Esophagus (tissue), 2 donors: ENCODE measurements around the gene CCIN. TPM values are rescaled to one million over a fixed set of nuclear protein-coding genes. Genes with fewer than 3 reads are reported as not detected.
"Not testable (repeated sequence)": the region's sequence is repeated elsewhere in the genome, so short reads cannot be mapped to it uniquely, and the experiment has no call there.

ENCODE experiments used
- H3K27ac ChIP-seq, 2 donors: one replicate each; pipeline ENCODE4 v1.5.1; 2013; ENCODE audit warnings: low read depth in 2 of 2, mild to moderate bottlenecking in 2 of 2, inconsistent platforms in 1 of 2, low read length in 1 of 2, moderate library complexity in 1 of 2
- H3K27me3 ChIP-seq, 2 donors: one replicate each; pipeline ENCODE4 v1.6.1; 2013; ENCODE audit warnings: low read length in 2 of 2, control low read depth in 1 of 2, mild to moderate bottlenecking in 1 of 2; ENCODE audit not compliant: insufficient read depth in 2 of 2, control insufficient read depth in 1 of 2
- H3K36me3 ChIP-seq, 2 donors: one replicate each; pipeline ENCODE4 v1.6.1; 2013; ENCODE audit warnings: low read length in 1 of 2; ENCODE audit not compliant: control insufficient read depth in 2 of 2, insufficient read depth in 2 of 2
- H3K4me1 ChIP-seq, 2 donors: one replicate each; pipeline ENCODE4 v1.6.1; 2013; ENCODE audit warnings: low read length in 1 of 2; ENCODE audit not compliant: control insufficient read depth in 2 of 2, insufficient read depth in 2 of 2
- H3K4me3 ChIP-seq, 2 donors: one replicate each; pipeline ENCODE4 v1.5.1; 2013; ENCODE audit warnings: low read length in 2 of 2, mild to moderate bottlenecking in 2 of 2, low read depth in 1 of 2, moderate library complexity in 1 of 2
- H3K9me3 ChIP-seq, 2 donors: one replicate each; pipeline ENCODE4 v1.6.1; 2013; ENCODE audit warnings: mild to moderate bottlenecking in 2 of 2, low read depth in 1 of 2, low read length in 1 of 2, moderate library complexity in 1 of 2; ENCODE audit not compliant: control insufficient read depth in 2 of 2, insufficient read depth in 1 of 2
- WGBS, 2 donors: extraction: QIAGEN DNeasy Blood & Tissue Kit; methylation state at CpG; one replicate each; pipeline ENCODE4 v1.1.7; 2013; 5-methylcytosine and 5-hydroxymethylcytosine counted together
- polyA plus RNA-seq, 2 donors: library from polyadenylated mRNA; stranded (reverse); fragments of 200-250 nt; gene quantifications; one replicate each; pipeline ENCODE4 v1.2.3, GENCODE V29; 2013
- donor health status: healthy with polysubstance abuse.
- donor health status: Bipolar disorder and iron deficiency.

Gene CCIN
- polyA plus RNA-seq, 2 donors = not detected

- H3K9me3 ChIP-seq = no peaks in the 10 kb centered on the region
- H3K36me3 ChIP-seq = no peaks in the 10 kb centered on the region
- no peaks in the 10 kb centered on the region for H3K27me3 ChIP-seq
- 90 to 96% methylated on average over 12 of the region's 12 CpGs for whole genome bisulfite sequencing, 2 donors
- H3K4me1 ChIP-seq = no peaks in the 10 kb centered on the region
- no peak overlapping the region for H3K4me3 ChIP-seq
- no peak overlapping the region for H3K27ac ChIP-seq
Measured at GRCh38 chr9:36129139-36129538, 40.0 kb upstream of the CCIN start.

- 90 to 91% methylated on average over 7 of the region's 7 CpGs for WGBS, 2 donors
- H3K4me3 ChIP-seq, H3K9me3 ChIP-seq, H3K4me1 ChIP-seq, H3K27ac ChIP-seq, H3K27me3 ChIP-seq, H3K36me3 ChIP-seq: not testable (repeated sequence)
Measured at GRCh38 chr9:36131666-36132065, 37.5 kb upstream of the CCIN start.

GRCh38 chr9:36132086-36132485 is 37.1 kb upstream of the CCIN start:
- Histone ChIP-seq H3K27me3 (no peaks in the 10 kb centered on the region), H3K4me1 (peaks cover 4 to 8% of the 10 kb centered on the region in 2 donors), H3K9me3 (no peaks in the 10 kb centered on the region), H3K27ac (no peak overlapping the region), H3K36me3 (no peaks in the 10 kb centered on the region), H3K4me3 (no peak overlapping the region)
- 60 to 64% methylated on average over 3 of the region's 3 CpGs for WGBS, 2 donors

GRCh38 chr9:36134761-36135505 is 34.3 kb upstream of the CCIN start:
- Histone ChIP-seq H3K4me3 (no peak overlapping the region), H3K9me3 (no peaks in the 10 kb centered on the region), H3K36me3 (no peaks in the 10 kb centered on the region), H3K4me1 (peaks cover 8 to 17% of the 10 kb centered on the region in 2 donors), H3K27ac (no peak overlapping the region), H3K27me3 (no peaks in the 10 kb centered on the region)
- WGBS, 2 donors = 75 to 81% methylated on average over 9 of the region's 9 CpGs

- Histone ChIP-seq H3K4me1 (peaks cover 8 to 17% of the 10 kb centered on the region in 2 donors), H3K9me3 (no peaks in the 10 kb centered on the region), H3K27me3 (no peaks in the 10 kb centered on the region), H3K27ac (no peak overlapping the region), H3K4me3 (peak overlapping the region; percentile 57 to 59), H3K36me3 (no peaks in the 10 kb centered on the region)
- WGBS, 2 donors = 11 to 13% methylated on average over 18 of the region's 18 CpGs
Measured at GRCh38 chr9:36135741-36136271, 33.4 kb upstream of the CCIN start.

GRCh38 chr9:36136272-36136893 is 32.8 kb upstream of the CCIN start, which contains the start of gene GLIPR2:
GLIPR2 (plus strand) TSS chr9:36136733; CDS start chr9:36136779, 46 bp downstream.
- Histone ChIP-seq H3K36me3 (no peaks in the 10 kb centered on the region), H3K9me3 (no peaks in the 10 kb centered on the region), H3K27ac (peak within 1 kb of the TSS; percentile 54 to 66), H3K4me1 (peaks cover 8 to 17% of the 10 kb centered on the region in 2 donors), H3K4me3 (peak within 1 kb of the TSS; percentile 57 to 59), H3K27me3 (no peaks in the 10 kb centered on the region)
- 0 to 1% methylated on average over 71 to 83 of the region's 83 CpGs for WGBS, 2 donors

GRCh38 chr9:36136894-36137391 is 32.2 kb upstream of the CCIN start:
- Histone ChIP-seq H3K27ac (peak overlapping the region; percentile 54 to 66), H3K4me1 (peaks cover 8 to 17% of the 10 kb centered on the region in 2 donors), H3K4me3 (peak overlapping the region; percentile 57 to 59), H3K9me3 (no peaks in the 10 kb centered on the region), H3K36me3 (no peaks in the 10 kb centered on the region), H3K27me3 (no peaks in the 10 kb centered on the region)
- 1% methylated on average over 25 to 40 of the region's 40 CpGs for WGBS, 2 donors

- H3K4me3 ChIP-seq = peak overlapping the region; percentile 57 to 59
- H3K9me3 ChIP-seq = no peaks in the 10 kb centered on the region
- H3K36me3 ChIP-seq = no peaks in the 10 kb centered on the region
- H3K27me3 ChIP-seq = no peaks in the 10 kb centered on the region
- peak overlapping the region in 1 of 2 donors; percentile 0 for H3K27ac ChIP-seq
- H3K4me1 ChIP-seq = peaks cover 8 to 19% of the 10 kb centered on the region in 2 donors
- WGBS, 2 donors = 32% methylated on average over 12 of the region's 12 CpGs
Measured at GRCh38 chr9:36137392-36138004, 31.7 kb upstream of the CCIN start.

GRCh38 chr9:36138496-36138895 is 30.7 kb upstream of the CCIN start:
- Histone ChIP-seq H3K4me1 (peaks cover 12 to 22% of the 10 kb centered on the region in 2 donors), H3K4me3 (no peak overlapping the region), H3K9me3 (no peaks in the 10 kb centered on the region), H3K36me3 (no peaks in the 10 kb centered on the region), H3K27ac (no peak overlapping the region), H3K27me3 (no peaks in the 10 kb centered on the region)
- WGBS, 2 donors = 92 to 97% methylated on average over 10 of the region's 10 CpGs
